Activated CD4-positive, alpha-beta T cell treated with anti-CD3 and anti-CD28 coated beads, Interleukin-2, amount 50 U/mL, for 1 hour (primary cell): Measurements from ENCODE around the gene NR4A1.

Source experiments
- DNase-seq: peaks from one replicate; pipeline ENCODE4 v3.0.0-alpha.2; 2020

Gene NR4A1

DNA sequence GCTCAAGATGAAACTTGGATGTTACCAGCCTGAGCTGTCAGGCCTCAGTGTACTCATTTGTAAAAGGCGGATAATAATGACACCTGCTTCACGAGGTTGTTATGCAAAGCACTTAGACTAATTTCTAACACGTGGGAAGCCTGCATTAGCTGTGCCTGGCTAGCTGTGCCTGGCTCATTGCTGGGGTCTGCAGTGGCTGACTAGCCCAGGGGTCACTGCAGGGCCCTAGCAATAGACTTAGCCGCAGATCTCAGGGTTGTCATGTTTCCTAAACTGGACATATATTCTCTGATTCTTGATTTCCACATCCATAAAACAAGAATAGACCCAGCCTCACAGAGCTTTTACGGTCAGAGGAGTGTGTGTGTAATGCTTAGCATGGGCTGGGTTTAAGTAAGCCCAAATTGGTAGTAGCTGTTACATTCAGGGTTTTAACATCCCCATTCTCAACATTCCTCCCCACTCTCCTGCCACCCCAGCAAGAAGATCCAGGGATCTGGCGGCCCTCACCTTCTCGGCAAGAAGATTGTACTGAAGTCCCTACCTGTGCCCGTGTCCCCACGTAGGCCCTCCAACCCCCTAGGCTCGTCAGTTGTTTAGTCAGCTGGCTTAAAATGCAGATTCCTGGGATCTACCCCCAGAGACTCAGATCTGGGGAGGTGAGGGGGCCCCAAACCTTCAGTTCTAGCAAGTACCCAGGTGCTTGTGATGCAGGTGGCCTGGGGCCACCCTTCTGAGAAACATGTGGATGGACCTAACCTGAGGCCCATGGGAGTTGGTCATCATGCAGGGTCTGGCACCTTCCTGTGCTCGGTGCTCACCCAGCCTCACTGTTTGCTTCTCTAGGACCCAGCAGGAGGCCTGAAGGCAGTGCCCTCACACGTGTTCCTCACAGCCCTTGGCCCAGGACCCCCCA, 8.6 kb downstream of the NR4A1 start:
- DNase-seq: peak; percentile 61

DNA sequence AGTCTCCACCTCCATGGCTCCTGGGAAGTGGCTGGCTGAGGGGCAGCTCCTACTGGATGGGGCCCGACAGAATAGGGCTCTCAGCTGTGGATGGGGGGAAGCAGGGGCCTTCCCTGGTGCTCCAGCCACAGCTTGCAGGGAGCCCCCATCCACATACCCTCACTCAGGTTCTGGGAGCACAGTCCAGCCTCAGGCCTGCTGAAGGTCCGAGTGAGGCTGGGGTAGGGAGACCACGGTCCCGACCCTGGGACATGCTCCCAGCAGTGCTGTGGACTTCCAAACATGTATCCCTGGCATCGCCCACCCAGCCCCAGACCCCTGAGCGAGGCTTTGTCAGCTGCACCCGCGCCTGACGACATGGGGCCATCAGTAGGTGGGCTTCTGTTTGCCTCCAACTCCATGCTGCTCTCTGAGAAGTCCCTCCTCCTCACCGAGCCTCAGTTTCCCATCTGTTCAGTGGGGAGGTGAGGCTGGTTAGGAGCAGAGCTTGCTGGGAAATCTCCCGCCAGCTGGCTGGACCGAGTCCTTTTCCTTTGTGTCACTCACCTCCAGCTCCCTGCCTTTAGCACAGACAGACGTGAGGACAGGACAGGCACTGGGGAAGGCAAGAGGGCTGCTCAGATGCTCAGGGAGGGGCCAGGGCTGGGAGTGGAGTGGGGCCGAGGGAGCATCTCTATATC, 9.4 kb downstream of the NR4A1 start:
- peak; percentile 40 for DNase-seq

DNA sequence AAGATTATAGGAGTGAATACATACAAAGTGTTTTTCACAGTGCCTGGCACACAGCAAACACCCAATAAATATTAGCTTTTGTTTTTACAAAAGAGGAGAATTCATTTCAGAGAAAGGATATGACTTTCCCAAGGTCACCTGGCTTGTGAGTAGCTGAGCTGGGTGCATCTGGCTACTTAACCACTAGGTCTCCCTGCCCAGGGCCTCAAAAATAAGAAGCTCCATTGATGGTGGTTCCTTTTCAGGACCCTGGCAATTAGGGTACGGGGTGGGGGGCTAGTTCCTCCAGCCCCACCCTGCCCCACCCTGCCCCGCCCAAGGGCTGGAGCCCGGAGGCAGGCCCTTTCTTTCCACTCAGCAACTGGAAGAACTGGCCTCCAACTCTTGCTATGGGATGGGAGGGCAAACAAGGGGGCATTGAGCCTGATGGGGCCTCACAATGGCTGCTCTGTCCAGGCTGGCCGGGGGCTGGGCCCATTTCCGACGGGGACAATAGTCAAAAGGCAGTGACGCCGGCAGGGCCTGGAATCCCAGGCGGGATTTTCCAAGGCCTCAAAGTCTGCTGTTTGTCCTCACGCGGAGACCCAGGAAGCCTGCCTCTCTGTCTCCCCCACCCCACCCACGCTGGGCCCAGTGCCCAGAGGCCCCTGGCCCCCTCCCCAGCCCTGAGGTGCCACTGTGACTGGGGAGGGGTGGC, 10.4 kb downstream of the NR4A1 start:
- no peak for DNase-seq

DNA sequence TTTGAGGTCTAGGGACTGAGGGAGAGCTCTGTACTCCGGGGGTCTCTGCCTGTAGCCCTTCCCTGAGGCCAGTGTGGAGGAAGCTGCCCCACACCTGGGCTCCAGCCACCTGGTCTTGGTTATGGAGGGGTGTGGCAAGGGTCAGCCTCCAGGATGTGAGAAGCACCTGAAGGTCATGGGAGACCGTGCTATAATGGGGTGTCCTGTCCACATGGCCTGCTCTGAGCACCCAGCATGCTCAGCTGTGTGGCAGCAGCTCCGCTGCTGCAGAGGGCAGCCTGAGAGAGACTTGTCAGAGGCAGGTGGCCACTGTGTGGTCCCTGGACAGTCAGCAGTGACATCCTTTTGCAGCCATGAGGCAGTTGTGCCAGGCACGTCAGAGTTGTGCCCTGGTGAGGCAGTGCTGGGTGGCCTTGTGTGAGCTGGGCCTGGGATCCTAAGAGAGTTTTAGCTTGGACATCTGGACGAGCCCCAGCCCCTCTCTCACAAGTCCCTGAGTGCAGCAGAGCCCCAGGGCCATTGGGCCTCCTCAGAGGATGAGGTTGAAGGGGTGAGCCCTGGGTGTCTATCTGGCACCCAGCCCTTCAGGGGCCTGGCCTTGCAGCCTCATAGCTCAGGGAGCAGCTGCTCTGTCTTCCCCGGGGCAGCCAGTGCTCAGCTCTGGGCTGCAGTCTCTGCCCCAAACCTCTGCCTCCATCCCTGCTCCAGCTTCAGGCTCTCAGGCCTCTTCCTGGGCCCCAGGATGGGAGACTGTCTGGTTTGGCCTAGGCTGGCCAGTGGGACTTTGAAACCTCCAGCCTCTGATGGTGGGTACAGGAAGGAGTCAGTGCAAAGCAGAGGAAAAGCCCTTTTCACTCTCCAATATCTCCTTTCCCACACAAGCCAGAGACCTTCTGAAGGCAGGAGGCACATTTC, 11.2 kb downstream of the NR4A1 start:
- no peak for DNase-seq

DNA sequence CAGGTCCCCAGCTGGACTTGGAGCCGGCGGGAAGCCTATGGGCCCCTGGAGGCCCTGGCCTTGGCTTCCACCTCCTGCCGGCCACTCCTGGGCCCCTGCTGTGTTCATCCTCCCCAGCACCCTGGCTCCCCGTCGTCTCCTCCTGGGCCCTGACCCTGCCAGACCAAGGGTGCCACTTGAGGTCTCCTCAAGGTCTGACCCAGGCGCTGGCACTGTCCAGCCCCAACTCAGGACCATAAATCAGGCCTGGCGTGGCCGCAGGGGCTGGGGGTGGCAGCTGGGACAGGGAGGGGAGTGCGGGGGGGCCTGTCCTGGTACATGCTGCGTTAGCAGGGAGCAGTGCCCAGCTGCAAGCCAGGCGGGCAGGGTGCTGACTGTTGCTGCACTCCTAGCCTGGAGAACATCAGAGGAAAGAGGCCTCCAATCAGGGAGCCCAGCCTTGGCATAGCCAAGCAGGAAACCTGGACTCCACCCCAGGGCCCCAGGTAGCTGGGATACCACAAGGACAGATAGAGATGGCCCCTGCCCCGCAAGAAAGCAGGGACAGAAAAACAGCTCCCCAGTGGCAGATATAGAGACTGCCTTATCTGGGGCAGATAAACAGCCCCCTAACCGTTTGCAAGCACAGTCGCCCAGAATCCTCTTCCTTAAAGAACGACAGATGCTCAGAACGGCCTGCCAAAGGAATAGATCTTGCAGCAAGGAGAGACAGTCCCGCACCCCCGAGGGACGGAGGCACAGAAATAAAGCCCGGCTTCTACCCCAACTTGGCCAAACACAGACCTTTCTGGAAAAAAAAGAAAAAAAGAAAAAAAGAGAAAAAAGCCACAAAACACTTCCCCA, 12.1 kb downstream of the NR4A1 start:
- DNase-seq: no peak

DNA sequence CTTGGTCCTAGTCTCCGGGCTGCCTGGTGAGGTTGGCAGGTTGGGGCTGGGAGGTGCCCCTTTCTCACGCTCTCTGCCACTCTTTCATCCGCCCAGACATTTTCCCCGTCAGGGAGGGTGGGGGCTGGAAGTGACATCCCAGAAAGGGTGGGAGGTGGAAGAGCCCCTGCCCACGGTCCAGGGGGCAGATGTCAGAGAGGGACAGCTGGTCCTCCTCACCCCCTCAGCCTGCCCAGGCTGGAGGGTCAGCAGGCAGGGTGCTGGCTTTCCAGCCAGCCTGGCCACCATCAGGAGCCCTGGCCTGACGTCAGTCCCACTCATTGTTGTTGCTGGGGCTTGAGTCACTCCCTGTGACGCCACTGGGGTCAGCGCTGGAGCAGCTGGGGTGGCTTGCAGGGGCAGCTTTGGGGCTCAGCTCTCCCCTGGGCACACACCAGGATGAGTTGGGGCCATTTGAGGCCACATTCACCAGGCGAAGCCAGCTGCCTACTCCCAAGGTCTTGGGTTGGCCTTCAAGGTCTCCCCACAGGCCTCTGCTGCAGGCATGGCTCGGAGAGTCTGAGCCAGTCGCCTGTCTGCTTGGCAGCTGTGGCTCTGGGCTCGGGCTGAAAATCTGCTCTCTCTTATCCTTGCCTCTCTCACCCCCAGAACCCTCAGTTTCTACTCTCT, 12.9 kb downstream of the NR4A1 start:
- DNase-seq: no peak

DNA sequence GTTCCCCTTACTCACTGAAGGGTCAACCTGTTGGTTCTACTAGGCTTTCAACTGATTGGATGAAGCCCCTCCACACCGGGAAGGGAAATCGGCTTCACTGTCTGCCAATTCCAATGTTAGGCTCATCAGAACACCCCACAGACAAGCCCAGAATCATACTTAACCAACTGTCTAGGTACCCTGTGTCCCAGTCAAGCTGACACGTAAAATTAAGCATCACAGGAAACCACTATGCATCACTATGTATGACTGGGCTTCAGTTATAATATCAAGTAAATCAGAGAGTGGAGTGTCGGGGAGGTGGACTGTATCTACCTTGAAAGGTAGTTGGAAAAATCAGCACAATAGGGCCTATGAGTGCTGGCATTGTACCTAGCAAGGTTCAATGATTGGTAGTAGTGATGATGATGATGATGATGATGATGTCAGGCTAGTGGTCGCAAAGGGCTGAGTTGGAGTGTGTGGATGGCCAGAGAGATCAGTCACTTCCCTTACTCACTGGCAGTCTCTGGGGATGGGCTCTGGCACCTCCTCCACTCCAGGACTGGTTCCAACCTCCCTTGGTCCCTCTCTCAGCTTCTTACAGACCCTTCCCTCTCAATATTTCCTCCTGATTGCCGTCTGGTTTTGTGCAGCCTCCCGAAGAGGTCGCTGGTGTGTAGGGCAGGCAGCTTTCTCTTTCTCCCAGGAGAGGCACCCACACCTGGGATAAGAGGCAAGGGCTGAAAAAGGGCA, 15.3 kb downstream of the NR4A1 start:
- no peak for DNase-seq

DNA sequence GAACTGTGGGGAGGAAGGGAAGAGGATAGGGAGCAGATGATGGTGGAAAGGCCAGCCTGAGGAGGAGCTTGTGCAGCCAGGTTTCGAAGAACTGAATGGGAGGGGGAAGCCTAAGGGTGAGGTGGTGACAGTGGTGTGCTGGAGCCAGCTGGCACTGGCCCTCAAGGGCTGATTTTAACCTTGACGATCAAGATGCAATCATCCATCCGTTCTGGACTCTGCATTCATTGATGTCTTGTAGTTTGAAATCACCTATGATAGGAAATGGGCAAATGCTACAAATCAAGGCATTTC, 15.8 kb downstream of the NR4A1 start:
- DNase-seq: no peak

DNA sequence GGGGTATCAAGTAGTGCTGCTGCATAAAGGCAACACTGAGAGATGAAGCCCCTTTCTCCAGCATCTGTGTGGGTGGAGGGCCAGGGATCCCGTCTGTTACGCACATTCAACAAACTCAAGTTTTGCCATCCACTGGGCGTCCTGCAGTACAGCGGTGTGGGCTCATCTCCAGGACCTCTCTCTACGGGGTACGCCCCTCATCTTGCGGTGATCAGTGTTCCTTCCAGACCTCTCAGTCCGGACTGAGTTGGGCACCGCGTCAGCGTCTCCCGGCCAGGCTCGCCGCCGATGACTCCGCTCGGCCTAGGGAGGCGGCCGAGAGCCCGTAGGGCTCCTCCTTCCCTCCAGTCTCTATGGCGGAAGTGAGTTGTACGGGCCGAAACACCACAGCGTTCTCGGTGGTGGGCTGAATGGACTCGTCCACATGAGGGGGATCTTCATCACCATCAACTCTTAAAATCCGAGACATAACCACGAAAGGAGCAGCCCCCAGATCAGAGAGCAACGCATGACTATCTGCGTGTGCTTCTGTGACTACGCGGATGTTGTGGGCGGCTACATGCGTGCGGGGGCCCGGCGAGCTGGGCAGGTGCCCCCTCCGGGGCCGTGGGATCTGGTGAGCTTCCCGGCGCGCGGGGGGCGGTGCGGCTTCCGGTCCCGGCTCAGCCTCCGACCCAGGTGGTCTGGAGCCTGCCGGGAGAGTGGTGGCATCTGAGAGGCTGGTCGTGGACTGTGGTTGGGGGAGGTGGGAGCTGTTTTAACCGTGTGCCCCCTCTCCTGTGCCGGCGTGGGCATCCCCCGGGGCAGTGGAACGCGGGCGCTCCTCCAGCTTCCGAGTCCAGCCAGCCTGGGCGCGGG, 18.3 kb downstream of the NR4A1 start, which contains the start of gene ATG101:
Gene ATG101 (plus strand): TSS at position 652 of the 858 bp plus-strand sequence. CDS start 3,673 bp downstream, outside the sequence.
- peak; percentile 80 for DNase-seq

DNA sequence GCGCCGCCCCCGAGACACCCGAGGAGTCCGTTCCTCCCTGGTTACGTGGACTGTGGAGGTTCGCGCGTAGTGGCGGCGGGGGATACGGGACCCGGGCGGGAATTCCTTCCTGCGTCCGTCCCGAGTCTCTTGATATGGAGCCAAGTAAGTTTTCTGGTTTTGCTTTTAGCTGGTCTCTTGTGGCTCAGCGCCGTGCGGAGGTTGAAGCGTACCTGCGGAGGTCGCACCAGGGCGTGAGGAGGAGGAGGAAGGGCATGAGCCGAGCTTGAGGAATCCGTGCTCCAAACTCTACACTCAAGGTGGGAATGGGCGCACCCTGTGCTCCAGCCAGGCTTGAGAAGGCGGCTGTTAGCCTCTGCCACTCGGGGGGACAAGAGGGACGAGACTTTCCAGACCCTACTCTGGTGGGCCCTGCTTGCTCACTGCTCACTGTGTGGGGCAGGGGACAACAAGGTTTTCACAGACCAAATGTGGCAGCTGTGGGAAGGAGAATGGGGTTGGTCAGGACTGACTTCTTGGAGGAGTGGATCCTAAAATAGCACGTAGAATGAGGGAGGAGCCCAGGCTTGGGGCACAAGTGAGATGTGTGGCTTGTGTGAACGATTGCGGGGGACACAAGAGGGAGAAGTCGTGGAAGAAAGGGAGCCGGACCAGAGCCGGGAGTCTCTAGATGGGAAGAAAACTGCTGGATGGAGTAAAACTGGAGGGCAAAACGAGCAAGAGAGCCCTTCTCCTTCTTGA, 19.1 kb downstream of the NR4A1 start:
- no peak for DNase-seq

DNA sequence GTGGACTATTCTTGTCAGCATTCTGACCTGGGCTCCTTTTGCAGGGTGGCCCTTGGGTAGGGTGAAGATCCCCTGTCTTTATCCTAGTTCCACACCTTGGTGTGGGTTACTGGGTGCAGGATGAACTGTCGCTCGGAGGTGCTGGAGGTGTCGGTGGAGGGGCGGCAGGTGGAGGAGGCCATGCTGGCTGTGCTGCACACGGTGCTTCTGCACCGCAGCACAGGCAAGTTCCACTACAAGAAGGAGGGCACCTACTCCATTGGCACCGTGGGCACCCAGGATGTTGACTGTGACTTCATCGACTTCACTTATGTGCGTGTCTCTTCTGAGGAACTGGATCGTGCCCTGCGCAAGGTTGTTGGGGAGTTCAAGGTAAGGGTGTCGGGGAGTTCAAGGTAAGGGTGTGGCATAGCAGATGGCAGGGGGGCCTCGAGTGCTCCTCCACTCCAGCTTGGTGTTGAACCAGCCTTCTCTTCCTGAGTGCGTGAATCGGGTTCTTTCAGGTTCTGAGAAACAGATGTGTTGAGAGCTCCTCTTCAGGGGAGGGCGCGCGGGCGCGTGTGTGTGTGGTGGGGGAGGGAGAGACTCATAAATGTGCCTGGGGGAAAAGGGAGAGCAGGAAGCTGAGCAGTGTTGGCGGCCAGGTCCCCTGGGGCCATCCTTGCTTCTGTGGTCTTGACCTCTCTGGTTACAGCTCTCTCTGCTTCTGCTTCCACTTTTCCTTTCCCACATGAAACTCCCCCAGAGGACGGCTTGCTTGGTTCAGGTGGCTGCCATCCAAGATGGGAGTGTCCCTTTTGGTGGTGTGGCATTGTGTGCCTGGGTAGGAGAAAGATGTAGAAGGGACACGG, 22.5 kb downstream of the NR4A1 start:
- DNase-seq: no peak

DNA sequence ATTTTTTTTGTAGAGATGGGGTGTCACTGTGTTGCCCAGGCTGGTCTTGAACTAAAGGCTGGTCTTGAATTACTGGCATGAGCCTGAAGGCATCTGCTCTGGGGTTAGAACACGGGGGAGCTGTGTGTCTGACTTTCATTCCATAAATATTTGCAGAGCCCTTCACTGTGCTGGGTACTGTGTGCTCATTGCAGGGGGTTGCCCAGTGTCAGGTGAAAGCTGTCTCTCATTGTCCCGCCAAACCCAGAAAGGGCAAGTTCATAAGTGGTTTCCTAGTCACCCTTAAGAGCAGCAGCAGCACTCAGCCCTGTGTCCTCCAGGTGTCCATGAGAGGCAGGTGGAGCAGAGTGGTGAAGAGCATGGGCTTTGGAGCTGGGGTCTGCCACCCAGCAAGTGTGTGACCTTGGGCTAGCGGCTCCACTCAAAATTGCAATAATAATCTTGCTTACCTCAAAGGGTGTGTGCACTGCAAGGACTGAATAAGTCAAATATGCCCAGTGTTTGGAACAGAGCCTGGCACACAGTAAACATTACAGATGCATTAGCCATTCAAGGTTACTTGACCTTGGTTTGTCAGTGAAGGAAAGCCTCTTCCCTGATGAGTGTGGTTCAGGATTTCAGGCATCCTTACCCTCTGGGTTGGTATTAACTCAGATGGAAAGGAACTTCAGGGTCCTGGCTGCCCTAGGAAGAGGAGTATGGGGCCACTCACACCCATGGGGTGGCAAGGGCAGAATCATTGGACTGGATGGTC, 23.9 kb downstream of the NR4A1 start:
- no peak for DNase-seq

DNA sequence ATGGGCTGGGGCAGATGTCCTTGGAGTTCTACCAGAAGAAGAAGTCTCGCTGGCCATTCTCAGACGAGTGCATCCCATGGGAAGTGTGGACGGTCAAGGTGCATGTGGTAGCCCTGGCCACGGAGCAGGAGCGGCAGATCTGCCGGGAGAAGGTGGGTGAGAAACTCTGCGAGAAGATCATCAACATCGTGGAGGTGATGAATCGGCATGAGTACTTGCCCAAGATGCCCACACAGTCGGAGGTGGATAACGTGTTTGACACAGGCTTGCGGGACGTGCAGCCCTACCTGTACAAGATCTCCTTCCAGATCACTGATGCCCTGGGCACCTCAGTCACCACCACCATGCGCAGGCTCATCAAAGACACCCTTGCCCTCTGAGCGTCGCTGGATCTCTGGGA, 25.6 kb downstream of the NR4A1 start:
- DNase-seq: no peak

DNA sequence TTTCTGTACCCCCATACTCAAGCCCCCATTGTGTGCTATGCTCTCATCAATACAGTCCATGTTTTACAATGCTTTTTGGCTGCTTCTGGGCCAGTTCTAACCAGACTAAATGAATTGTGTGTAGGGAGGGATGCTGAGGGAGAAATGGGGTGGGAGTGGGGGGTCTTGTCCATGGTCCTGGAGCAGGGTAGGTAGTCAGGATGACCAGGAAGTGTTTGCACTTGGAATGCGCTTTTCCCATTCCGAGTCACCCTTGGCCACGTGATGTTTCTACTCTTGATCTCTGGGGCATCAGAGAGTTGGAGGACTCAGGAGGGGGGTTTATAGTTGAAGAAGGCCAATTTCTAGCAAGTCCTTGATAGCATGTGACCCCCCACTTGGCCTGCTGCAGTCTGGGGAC, 27.0 kb downstream of the NR4A1 start:
- DNase-seq: no peak

DNA sequence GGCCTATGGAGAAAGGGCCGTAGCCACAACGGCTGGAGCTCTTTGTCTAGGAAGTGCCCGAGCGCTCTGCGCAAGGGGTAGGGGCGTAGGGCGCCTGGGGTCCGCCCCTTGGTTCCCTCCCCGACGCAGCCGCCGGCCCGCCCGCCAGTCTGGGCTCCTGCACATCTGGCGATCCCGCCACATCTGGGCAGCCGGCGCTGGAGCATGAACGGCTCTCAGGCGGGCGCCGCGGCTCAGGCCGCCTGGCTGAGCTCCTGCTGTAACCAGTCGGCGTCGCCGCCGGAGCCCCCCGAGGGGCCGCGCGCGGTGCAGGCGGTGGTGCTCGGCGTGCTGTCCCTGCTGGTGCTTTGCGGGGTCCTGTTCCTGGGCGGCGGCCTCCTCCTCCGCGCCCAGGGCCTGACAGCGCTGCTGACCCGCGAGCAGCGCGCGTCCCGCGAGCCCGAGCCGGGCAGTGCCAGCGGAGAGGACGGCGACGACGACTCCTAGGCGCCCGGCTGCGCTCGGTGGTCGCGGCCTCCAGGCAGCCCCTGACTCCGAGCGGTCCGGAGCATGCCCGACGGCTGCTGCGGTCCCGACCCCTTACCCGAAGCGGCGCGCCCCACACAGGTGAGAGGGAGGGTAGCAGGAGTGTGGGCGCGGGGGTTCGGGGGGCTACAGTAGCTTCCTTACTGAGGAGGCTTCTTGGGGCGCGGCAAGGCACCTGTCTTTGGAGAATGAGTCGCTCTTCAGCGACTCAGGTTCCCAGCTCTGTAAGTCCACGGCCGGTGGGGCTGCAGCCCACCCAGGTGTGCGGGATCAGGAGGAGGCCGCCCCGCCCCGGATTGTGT, 28.5 kb downstream of the NR4A1 start, which contains the start of gene SMIM41:
Gene SMIM41 (plus strand): TSS at position 129 of the 827 bp plus-strand sequence. CDS start 76 bp downstream, at position 205.
- DNase-seq: no peak
